Neural progenitor cell (in vitro differentiated cells): Measurements from ENCODE around the gene RASD1. TPM values are rescaled to one million over a fixed set of nuclear protein-coding genes. Genes with fewer than 3 reads are reported as not detected.
A peak's percentile ranks its signal among the peaks of the same experiment; 100 is the strongest.

ENCODE experiments used
- DNase-seq: peaks from one replicate; pipeline ENCODE4 v3.0.0-alpha.2; 2016; ENCODE audit warnings: low spot score
- H2AFZ ChIP-seq: fragments of 200-600 bp; sonication (generic); replicated peaks from 2 replicates; pipeline ENCODE4 v1.6.1; 2016; ENCODE audit warnings: antibody characterized with exemption
- H3F3A ChIP-seq: fragments of 200-600 bp; sonication (generic); 2 replicates; pipeline ENCODE4 v1.6.1; 2016; ENCODE audit warnings: antibody characterized with exemption, low read depth
- H3K27ac ChIP-seq: fragments of 200-600 bp; sonication (generic); 2 replicates; pipeline ENCODE4 v1.5.1; 2016; ENCODE audit warnings: mild to moderate bottlenecking
- H3K27me3 ChIP-seq: fragments of 200-600 bp; sonication (generic); 2 replicates; pipeline ENCODE4 v1.6.1; 2016; ENCODE audit warnings: mild to moderate bottlenecking, moderate library complexity
- H3K36me3 ChIP-seq: fragments of 200-600 bp; sonication (generic); 2 replicates; pipeline ENCODE4 v1.5.1; 2016
- H3K4me1 ChIP-seq: fragments of 200-600 bp; sonication (generic); 2 replicates; pipeline ENCODE4 v1.6.1; 2016; ENCODE audit warnings: mixed run types
- H3K4me2 ChIP-seq: fragments of 200-600 bp; sonication (generic); 2 replicates; pipeline ENCODE4 v1.6.1; 2016
- H3K4me3 ChIP-seq: fragments of 200-600 bp; sonication (generic); 2 replicates; pipeline ENCODE4 v1.5.1; 2016
- H3K79me2 ChIP-seq: fragments of 200-600 bp; sonication (generic); 2 replicates; pipeline ENCODE4 v1.6.1; 2016; ENCODE audit warnings: low read depth
- H3K9ac ChIP-seq: fragments of 200-600 bp; sonication (generic); 2 replicates; pipeline ENCODE4 v1.6.1; 2016
- H3K9me3 ChIP-seq: fragments of 200-600 bp; sonication (generic); 2 replicates; pipeline ENCODE4 v1.5.1; 2016; ENCODE audit warnings: low read depth
- H4K20me1 ChIP-seq: fragments of 200-600 bp; sonication (generic); 2 replicates; pipeline ENCODE4 v1.6.1; 2016; ENCODE audit warnings: low read depth
- H3K27ac Mint-ChIP-seq: 3 replicates; pipeline ENCODE4 v1.8.0; 2021; ENCODE audit warnings: mixed read lengths
- H3K27me3 Mint-ChIP-seq: 2 replicates; pipeline ENCODE4 v1.8.0; 2022; ENCODE audit warnings: low read depth, mild to moderate bottlenecking, inconsistent platforms, moderate library complexity, mixed read lengths; ENCODE audit not compliant: insufficient read depth
- H3K36me3 Mint-ChIP-seq: 3 replicates; pipeline ENCODE4 v1.8.0; 2021; ENCODE audit warnings: mixed read lengths
- H3K4me1 Mint-ChIP-seq: 3 replicates; pipeline ENCODE4 v1.8.0; 2021; ENCODE audit warnings: mixed read lengths
- H3K4me3 Mint-ChIP-seq: 3 replicates; pipeline ENCODE4 v1.8.0; 2021; ENCODE audit warnings: mild to moderate bottlenecking, moderate library complexity, mixed read lengths
- H3K9me3 Mint-ChIP-seq: 3 replicates; pipeline ENCODE4 v1.8.0; 2020; ENCODE audit warnings: mixed read lengths
- CTCF ChIP-seq: fragments of 200-600 bp; sonication (generic); IDR thresholded peaks from 2 replicates; pipeline ENCODE4 v1.5.1; 2017; ENCODE audit warnings: antibody characterized with exemption, mild to moderate bottlenecking
- EZH2 ChIP-seq: fragments of 200-600 bp; sonication (generic); IDR thresholded peaks from 2 replicates; pipeline ENCODE4 v1.6.1; 2017; ENCODE audit warnings: antibody characterized with exemption, mild to moderate bottlenecking, moderate library complexity
- EZH2phosphoT487 ChIP-seq: fragments of 200-600 bp; sonication (generic); IDR thresholded peaks from 2 replicates; pipeline ENCODE4 v1.6.1; 2017; ENCODE audit warnings: antibody characterized with exemption
- total RNA-seq: library from RNA; depleted of rRNA; stranded (reverse); fragments of >200 nt; gene quantifications from 2 replicates; pipeline ENCODE4 v1.2.3, GENCODE V29; 2015; ENCODE audit warnings: low replicate concordance

The RASD1 gene
- total RNA-seq, 1 donor from 2014 or later = 0.88 TPM

- TF ChIP-seq CTCF (no peak), EZH2 (no peak)
- H3K9me3 Mint-ChIP-seq = peaks cover 6% of the 10 kb centered on the region
- no peaks in the 10 kb centered on the region for H3K36me3 Mint-ChIP-seq
- no peaks in the 10 kb centered on the region for H3K4me1 ChIP-seq
- no peak overlapping the region for H3K4me3 Mint-ChIP-seq
- H3K36me3 ChIP-seq = no peaks in the 10 kb centered on the region
- H3K27ac Mint-ChIP-seq = peak overlapping the region; percentile 46
- no peaks in the 10 kb centered on the region for H3K27me3 ChIP-seq
- no peak overlapping the region for H3K4me3 ChIP-seq
- H2AFZ ChIP-seq = no peak overlapping the region
- no peak for DNase-seq
- no peaks in the 10 kb centered on the region for H3F3A ChIP-seq
- peaks cover 10% of the 10 kb centered on the region for H3K27me3 Mint-ChIP-seq
- no peak overlapping the region for H3K9ac ChIP-seq
- no peaks in the 10 kb centered on the region for H3K9me3 ChIP-seq
- H4K20me1 ChIP-seq = no peaks in the 10 kb centered on the region
- no peak overlapping the region for H3K4me2 ChIP-seq
- H3K4me1 Mint-ChIP-seq = peaks cover 17% of the 10 kb centered on the region
- no peak overlapping the region for H3K27ac ChIP-seq
- H3K79me2 ChIP-seq = no peaks in the 10 kb centered on the region
Observed at GRCh38 chr17:17447264-17447663, 48.9 kb downstream of the RASD1 start.

- Histone ChIP-seq H3K9ac (no peak overlapping the region), H3K27me3 (no peaks in the 10 kb centered on the region), H3K9me3 (no peaks in the 10 kb centered on the region), H3K27ac (no peak overlapping the region), H3K4me3 (no peak overlapping the region), H3K4me2 (no peak overlapping the region), H2AFZ (no peak overlapping the region), H4K20me1 (no peaks in the 10 kb centered on the region), H3K79me2 (no peaks in the 10 kb centered on the region), H3K36me3 (no peaks in the 10 kb centered on the region), H3F3A (no peaks in the 10 kb centered on the region), H3K4me1 (no peaks in the 10 kb centered on the region)
- H3K36me3 Mint-ChIP-seq = no peaks in the 10 kb centered on the region
- TF ChIP-seq CTCF (no peak), EZH2phosphoT487 (no peak), EZH2 (no peak)
- H3K27ac Mint-ChIP-seq = peak overlapping the region; percentile 46
- no peak for DNase-seq
- H3K4me1 Mint-ChIP-seq = peaks cover 17% of the 10 kb centered on the region
- H3K9me3 Mint-ChIP-seq = peaks cover 6% of the 10 kb centered on the region
- H3K4me3 Mint-ChIP-seq = no peak overlapping the region
- H3K27me3 Mint-ChIP-seq = peaks cover 10% of the 10 kb centered on the region
Observed at GRCh38 chr17:17446666-17447155, 49.5 kb downstream of the RASD1 start.

- Histone ChIP-seq H4K20me1 (no peaks in the 10 kb centered on the region), H3K9me3 (no peaks in the 10 kb centered on the region), H3K9ac (no peak overlapping the region), H2AFZ (no peak overlapping the region), H3K27me3 (no peaks in the 10 kb centered on the region), H3K27ac (no peak overlapping the region), H3K36me3 (no peaks in the 10 kb centered on the region), H3F3A (peaks cover 4% of the 10 kb centered on the region), H3K4me1 (peaks cover 3% of the 10 kb centered on the region), H3K4me3 (no peak overlapping the region), H3K79me2 (no peaks in the 10 kb centered on the region), H3K4me2 (no peak overlapping the region)
- Mint-ChIP-seq H3K27me3 (peaks cover 13% of the 10 kb centered on the region), H3K4me1 (peaks cover 20% of the 10 kb centered on the region), H3K4me3 (no peak overlapping the region), H3K27ac (no peak overlapping the region), H3K36me3 (peaks cover 2% of the 10 kb centered on the region), H3K9me3 (peaks cover 9% of the 10 kb centered on the region)
- DNase-seq = no peak
- no peak for TF ChIP-seq EZH2phosphoT487
- TF ChIP-seq EZH2 = no peak
- TF ChIP-seq CTCF = no peak
Observed at GRCh38 chr17:17445925-17446665, 50.1 kb downstream of the RASD1 start.
